OCI-LY1 (cell line): ENCODE measurements around the gene WFDC5.

Experiments used
- EZH2 ChIP-seq: fragments of 200-600 bp; sonication (generic), shearing (Covaris generic); IDR thresholded peaks from 2 replicates; pipeline ENCODE4 v1.8.0; 2017; ENCODE audit warnings: borderline replicate concordance, mixed run types, mild to moderate bottlenecking, antibody characterized with exemption, low read length, moderate library complexity, mixed read lengths
- TF ChIP-seq, protein P1 (sequence below): fragments of 200-600 bp; sonication (generic), shearing (Covaris generic); IDR thresholded peaks from 2 replicates; pipeline ENCODE4 v1.5.1; 2017; ENCODE audit warnings: mild to moderate bottlenecking, antibody characterized with exemption, low read length, moderate library complexity, mixed read lengths

- TF ChIP-seq, protein P1, sequence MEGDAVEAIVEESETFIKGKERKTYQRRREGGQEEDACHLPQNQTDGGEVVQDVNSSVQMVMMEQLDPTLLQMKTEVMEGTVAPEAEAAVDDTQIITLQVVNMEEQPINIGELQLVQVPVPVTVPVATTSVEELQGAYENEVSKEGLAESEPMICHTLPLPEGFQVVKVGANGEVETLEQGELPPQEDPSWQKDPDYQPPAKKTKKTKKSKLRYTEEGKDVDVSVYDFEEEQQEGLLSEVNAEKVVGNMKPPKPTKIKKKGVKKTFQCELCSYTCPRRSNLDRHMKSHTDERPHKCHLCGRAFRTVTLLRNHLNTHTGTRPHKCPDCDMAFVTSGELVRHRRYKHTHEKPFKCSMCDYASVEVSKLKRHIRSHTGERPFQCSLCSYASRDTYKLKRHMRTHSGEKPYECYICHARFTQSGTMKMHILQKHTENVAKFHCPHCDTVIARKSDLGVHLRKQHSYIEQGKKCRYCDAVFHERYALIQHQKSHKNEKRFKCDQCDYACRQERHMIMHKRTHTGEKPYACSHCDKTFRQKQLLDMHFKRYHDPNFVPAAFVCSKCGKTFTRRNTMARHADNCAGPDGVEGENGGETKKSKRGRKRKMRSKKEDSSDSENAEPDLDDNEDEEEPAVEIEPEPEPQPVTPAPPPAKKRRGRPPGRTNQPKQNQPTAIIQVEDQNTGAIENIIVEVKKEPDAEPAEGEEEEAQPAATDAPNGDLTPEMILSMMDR: no peak
- TF ChIP-seq EZH2: no peak
Measured at GRCh38 chr20:45087814-45088213, 27.2 kb downstream of the WFDC5 start.
